Measurements from ENCODE around the gene MARF1.

DNA sequence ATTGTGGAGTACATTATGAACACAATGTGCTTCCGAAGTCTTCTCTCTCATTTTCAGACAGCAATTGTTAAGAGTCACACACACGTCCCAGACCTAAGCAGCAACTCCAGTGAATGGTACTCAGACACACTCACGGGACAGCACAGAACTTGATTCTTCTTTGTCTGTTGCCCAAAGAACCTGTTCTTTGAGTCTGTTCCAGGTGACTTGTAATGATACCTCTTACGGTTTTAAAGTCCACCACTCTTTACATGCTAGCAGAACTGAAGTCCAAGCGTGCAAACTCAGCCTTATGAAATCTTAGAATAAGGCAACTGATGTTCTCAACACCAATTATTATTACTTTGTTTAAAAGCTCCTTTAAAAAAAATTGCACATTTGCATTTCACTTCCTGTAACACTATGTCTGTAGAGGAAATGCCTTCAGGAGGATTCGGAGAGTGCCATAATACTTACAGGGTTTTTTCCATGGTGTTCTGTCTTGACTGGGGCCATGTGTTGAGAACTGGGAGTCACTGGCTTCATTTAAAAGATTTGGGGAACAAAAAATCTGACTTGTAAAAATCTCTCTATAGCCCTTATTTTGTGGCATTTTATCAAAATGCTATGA is 48.1 kb downstream of the MARF1 start:
- TF ChIP-seq, protein P1, sequence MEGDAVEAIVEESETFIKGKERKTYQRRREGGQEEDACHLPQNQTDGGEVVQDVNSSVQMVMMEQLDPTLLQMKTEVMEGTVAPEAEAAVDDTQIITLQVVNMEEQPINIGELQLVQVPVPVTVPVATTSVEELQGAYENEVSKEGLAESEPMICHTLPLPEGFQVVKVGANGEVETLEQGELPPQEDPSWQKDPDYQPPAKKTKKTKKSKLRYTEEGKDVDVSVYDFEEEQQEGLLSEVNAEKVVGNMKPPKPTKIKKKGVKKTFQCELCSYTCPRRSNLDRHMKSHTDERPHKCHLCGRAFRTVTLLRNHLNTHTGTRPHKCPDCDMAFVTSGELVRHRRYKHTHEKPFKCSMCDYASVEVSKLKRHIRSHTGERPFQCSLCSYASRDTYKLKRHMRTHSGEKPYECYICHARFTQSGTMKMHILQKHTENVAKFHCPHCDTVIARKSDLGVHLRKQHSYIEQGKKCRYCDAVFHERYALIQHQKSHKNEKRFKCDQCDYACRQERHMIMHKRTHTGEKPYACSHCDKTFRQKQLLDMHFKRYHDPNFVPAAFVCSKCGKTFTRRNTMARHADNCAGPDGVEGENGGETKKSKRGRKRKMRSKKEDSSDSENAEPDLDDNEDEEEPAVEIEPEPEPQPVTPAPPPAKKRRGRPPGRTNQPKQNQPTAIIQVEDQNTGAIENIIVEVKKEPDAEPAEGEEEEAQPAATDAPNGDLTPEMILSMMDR (conservative IDR thresholded peaks at IDR 0.05), result no peak
- TF ChIP-seq EZH2 (IDR thresholded peaks at IDR 0.05; ENCODE audit: low read depth), result no peak
